DND-41 (cell line): ENCODE results near the gene PRIM2.
"Not testable (repeated sequence)": the region's sequence is repeated elsewhere in the genome, so short reads cannot be mapped to it uniquely, and the experiment has no call there.

Source experiments
- EZH2 ChIP-seq: IDR thresholded peaks from 3 replicates; pipeline ENCODE4 v1.6.1; 2012; ENCODE audit warnings: borderline replicate concordance, low read depth, mild to moderate bottlenecking, moderate library complexity, low read length, inconsistent platforms; ENCODE audit not compliant: severe bottlenecking
- TF ChIP-seq, protein P1 (sequence below): IDR thresholded peaks from 2 replicates; pipeline ENCODE4 v1.5.1; 2012; ENCODE audit warnings: borderline replicate concordance, low read length, moderate library complexity, mild to moderate bottlenecking; ENCODE audit not compliant: poor library complexity, severe bottlenecking; ENCODE audit errors: extremely low read depth

DNA sequence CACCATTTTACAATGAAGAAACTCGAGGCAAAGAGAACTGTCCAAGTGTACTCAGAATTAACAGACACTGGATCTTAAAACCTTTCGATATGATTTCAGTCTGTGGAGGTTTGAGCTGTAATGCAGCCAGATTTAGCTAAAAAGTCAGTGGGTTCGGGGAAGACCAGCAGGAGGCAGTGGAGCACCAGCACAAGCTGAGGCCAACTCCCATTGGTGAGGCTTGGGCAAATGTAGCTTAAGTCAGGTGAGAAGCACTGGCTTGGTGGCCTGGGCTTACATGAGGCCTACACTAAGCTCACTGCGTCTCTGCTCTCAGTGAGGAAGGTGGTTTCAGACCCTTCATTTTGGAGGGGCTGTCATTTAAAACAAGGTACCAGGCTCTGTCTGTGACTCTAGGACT is 234.5 kb downstream of the PRIM2 start:
- TF ChIP-seq, protein P1, sequence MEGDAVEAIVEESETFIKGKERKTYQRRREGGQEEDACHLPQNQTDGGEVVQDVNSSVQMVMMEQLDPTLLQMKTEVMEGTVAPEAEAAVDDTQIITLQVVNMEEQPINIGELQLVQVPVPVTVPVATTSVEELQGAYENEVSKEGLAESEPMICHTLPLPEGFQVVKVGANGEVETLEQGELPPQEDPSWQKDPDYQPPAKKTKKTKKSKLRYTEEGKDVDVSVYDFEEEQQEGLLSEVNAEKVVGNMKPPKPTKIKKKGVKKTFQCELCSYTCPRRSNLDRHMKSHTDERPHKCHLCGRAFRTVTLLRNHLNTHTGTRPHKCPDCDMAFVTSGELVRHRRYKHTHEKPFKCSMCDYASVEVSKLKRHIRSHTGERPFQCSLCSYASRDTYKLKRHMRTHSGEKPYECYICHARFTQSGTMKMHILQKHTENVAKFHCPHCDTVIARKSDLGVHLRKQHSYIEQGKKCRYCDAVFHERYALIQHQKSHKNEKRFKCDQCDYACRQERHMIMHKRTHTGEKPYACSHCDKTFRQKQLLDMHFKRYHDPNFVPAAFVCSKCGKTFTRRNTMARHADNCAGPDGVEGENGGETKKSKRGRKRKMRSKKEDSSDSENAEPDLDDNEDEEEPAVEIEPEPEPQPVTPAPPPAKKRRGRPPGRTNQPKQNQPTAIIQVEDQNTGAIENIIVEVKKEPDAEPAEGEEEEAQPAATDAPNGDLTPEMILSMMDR, result not testable (repeated sequence)
- TF ChIP-seq EZH2, result not testable (repeated sequence)
